Trophoblast cell (in vitro differentiated cells and primary cell): ENCODE measurements around the gene FRAT2.

Source experiments
- DNase-seq, 2 donors: peaks; one replicate each; pipeline ENCODE4 v3.0.0-alpha.2; 2016
- H2AFZ ChIP-seq: 2 replicates; pipeline ENCODE4 v1.6.1; 2013; ENCODE audit warnings: low read length, moderate library complexity, mild to moderate bottlenecking; ENCODE audit not compliant: insufficient read depth, poor library complexity
- H2AK5ac ChIP-seq: 2 replicates; pipeline ENCODE4 v1.6.1; 2013; ENCODE audit warnings: mild to moderate bottlenecking, low read length
- H2BK120ac ChIP-seq: 2 replicates; pipeline ENCODE4 v1.6.1; 2013; ENCODE audit warnings: low read length, mild to moderate bottlenecking, moderate library complexity; ENCODE audit not compliant: insufficient read depth, poor library complexity
- H2BK12ac ChIP-seq: 2 replicates; pipeline ENCODE4 v1.6.1; 2013; ENCODE audit warnings: mild to moderate bottlenecking, low read length, moderate library complexity
- H2BK5ac ChIP-seq: 2 replicates; pipeline ENCODE4 v1.6.1; 2013; ENCODE audit warnings: low read length, low read depth, moderate library complexity, mild to moderate bottlenecking; ENCODE audit not compliant: poor library complexity
- H3K14ac ChIP-seq: 2 replicates; pipeline ENCODE4 v1.6.1; 2013; ENCODE audit warnings: mild to moderate bottlenecking, low read length
- H3K18ac ChIP-seq: 2 replicates; pipeline ENCODE4 v1.6.1; 2013; ENCODE audit warnings: mild to moderate bottlenecking, low read length
- H3K23ac ChIP-seq: 2 replicates; pipeline ENCODE4 v1.6.1; 2013; ENCODE audit warnings: low read length
- H3K27ac ChIP-seq: 2 replicates; pipeline ENCODE4 v1.5.1; 2013; ENCODE audit warnings: low read depth, mild to moderate bottlenecking, inconsistent platforms, low read length, moderate library complexity
- H3K27me3 ChIP-seq: 2 replicates; pipeline ENCODE4 v1.6.1; 2013; ENCODE audit warnings: inconsistent platforms, mild to moderate bottlenecking, low read length, moderate library complexity; ENCODE audit not compliant: insufficient read depth
- H3K36me3 ChIP-seq, 2 experiments: 1 replicate in 1 of 2; 2 replicates in 1 of 2; pipeline ENCODE4 v1.6.1; 2013; ENCODE audit warnings: low read length in 2 of 2, mild to moderate bottlenecking in 2 of 2, moderate library complexity in 1 of 2; ENCODE audit not compliant: insufficient read depth in 2 of 2, control insufficient read depth in 1 of 2
- H3K4ac ChIP-seq: 2 replicates; pipeline ENCODE4 v1.6.1; 2013; ENCODE audit warnings: low read depth, mild to moderate bottlenecking, low read length, moderate library complexity
- H3K4me1 ChIP-seq, 2 experiments: 1 replicate in 1 of 2; 2 replicates in 1 of 2; pipeline ENCODE4 v1.6.1; 2013; ENCODE audit warnings: low read length in 2 of 2, mild to moderate bottlenecking in 2 of 2, moderate library complexity in 1 of 2; ENCODE audit not compliant: insufficient read depth in 2 of 2, control insufficient read depth in 1 of 2
- H3K4me2 ChIP-seq: 2 replicates; pipeline ENCODE4 v1.6.1; 2013; ENCODE audit warnings: inconsistent platforms, mild to moderate bottlenecking, low read length, moderate library complexity
- H3K4me3 ChIP-seq: 2 replicates; pipeline ENCODE4 v1.5.1; 2013; ENCODE audit warnings: mild to moderate bottlenecking, low read depth, low read length, inconsistent platforms
- H3K79me1 ChIP-seq: one replicate; pipeline ENCODE4 v1.6.1; 2013; ENCODE audit warnings: low read length
- H3K79me2 ChIP-seq: 2 replicates; pipeline ENCODE4 v1.6.1; 2013; ENCODE audit warnings: low read length, mild to moderate bottlenecking; ENCODE audit not compliant: control insufficient read depth, insufficient read depth, poor library complexity
- H3K9ac ChIP-seq: 2 replicates; pipeline ENCODE4 v1.6.1; 2013; ENCODE audit warnings: mild to moderate bottlenecking, low read length
- H3K9me3 ChIP-seq: 2 replicates; pipeline ENCODE4 v1.6.1; 2013; ENCODE audit warnings: low read depth, mild to moderate bottlenecking, control low read depth, inconsistent platforms, low read length; ENCODE audit not compliant: insufficient read depth
- H4K12ac ChIP-seq: 2 replicates; pipeline ENCODE4 v1.6.1; 2013; ENCODE audit warnings: low read depth, mild to moderate bottlenecking, low read length, moderate library complexity
- H4K8ac ChIP-seq: 2 replicates; pipeline ENCODE4 v1.6.1; 2013; ENCODE audit warnings: low read depth, mild to moderate bottlenecking, low read length, moderate library complexity
- H4K91ac ChIP-seq: one replicate; pipeline ENCODE4 v1.6.1; 2013; ENCODE audit warnings: low read depth, mild to moderate bottlenecking, low read length, moderate library complexity
- WGBS: extraction: QIAGEN DNeasy Blood & Tissue Kit; methylation state at CpG from one replicate; pipeline ENCODE4 v1.1.7; 2013; ENCODE audit warnings: missing lambda C conversion rate; ENCODE audit not compliant: insufficient read length, insufficient coverage; ENCODE audit errors: extremely low coverage; 5-methylcytosine and 5-hydroxymethylcytosine counted together

The FRAT2 gene

DNA sequence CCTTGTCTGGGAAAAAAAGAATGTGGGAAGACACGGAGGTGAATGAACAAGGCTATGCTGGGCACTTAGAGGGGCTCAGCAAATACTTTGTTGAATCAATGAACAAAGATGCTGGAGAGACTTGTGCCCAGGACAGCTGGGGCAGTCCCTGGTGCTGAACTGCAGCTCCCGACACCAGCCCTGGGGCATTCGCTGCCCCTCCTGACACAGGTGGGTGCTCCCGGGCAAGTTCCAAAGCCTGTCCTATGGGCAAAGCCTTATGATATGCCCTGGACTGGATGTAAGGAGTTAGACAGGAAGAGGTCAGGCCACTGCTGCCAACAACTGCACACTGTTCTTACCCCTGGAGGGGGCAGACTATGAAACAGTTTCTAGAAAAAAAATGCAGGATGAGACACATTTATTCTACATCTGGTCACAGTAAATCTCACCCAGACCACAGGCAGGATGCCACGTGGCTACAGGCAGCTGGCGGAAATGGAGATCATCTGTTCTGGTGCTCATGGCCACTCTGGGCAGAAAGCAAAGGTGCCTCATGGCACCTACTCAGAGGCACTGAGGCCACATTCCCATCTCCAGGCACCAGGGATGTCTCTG, 21.9 kb upstream of the FRAT2 start:
- Histone ChIP-seq H3K9ac (no peak overlapping the region), H3K4me3 (no peak overlapping the region), H3K4ac (no peak overlapping the region), H3K18ac (no peak overlapping the region), H2BK12ac (no peak overlapping the region), H2BK120ac (no peak overlapping the region), H2AFZ (no peak overlapping the region), H4K12ac (no peak overlapping the region), H3K4me2 (no peak overlapping the region), H3K27ac (no peak overlapping the region), H3K79me1 (no peaks in the 10 kb centered on the region), H3K4me1 (no peaks in the 10 kb centered on the region), H3K36me3 (peaks cover 29 to 38% of the 10 kb centered on the region in 2 experiments), H4K91ac (no peak overlapping the region), H3K79me2 (no peaks in the 10 kb centered on the region), H2AK5ac (no peak overlapping the region), H4K8ac (no peak overlapping the region), H3K14ac (no peak overlapping the region), H2BK5ac (no peak overlapping the region), H3K27me3 (no peaks in the 10 kb centered on the region), H3K9me3 (no peaks in the 10 kb centered on the region), H3K23ac (no peak overlapping the region)
- DNase-seq: no peak
- WGBS: no CpG with 5 or more reads among the region's 6 CpGs

- no peak overlapping the region for H3K4ac ChIP-seq
- H2AK5ac ChIP-seq: no peak overlapping the region
- H3K4me3 ChIP-seq: no peak overlapping the region
- H2BK5ac ChIP-seq: no peak overlapping the region
- H3K4me2 ChIP-seq: no peak overlapping the region
- H3K36me3 ChIP-seq: peaks cover 26 to 38% of the 10 kb centered on the region in 2 experiments
- no peak overlapping the region for H3K23ac ChIP-seq
- no peak overlapping the region for H4K91ac ChIP-seq
- H4K8ac ChIP-seq: no peak overlapping the region
- H2BK12ac ChIP-seq: no peak overlapping the region
- H3K9ac ChIP-seq: no peak overlapping the region
- H3K27me3 ChIP-seq: no peaks in the 10 kb centered on the region
- no peak overlapping the region for H3K18ac ChIP-seq
- H3K79me1 ChIP-seq: no peaks in the 10 kb centered on the region
- H3K27ac ChIP-seq: no peak overlapping the region
- no CpG with 5 or more reads among the region's 5 CpGs for WGBS
- no peaks in the 10 kb centered on the region for H3K79me2 ChIP-seq
- H3K9me3 ChIP-seq: no peaks in the 10 kb centered on the region
- H3K4me1 ChIP-seq: no peaks in the 10 kb centered on the region
- no peak overlapping the region for H4K12ac ChIP-seq
- H3K14ac ChIP-seq: no peak overlapping the region
- DNase-seq: peak in 1 of 2 donors; percentile 76
- no peak overlapping the region for H2BK120ac ChIP-seq
- H2AFZ ChIP-seq: no peak overlapping the region
Measured at GRCh38 chr10:97355571-97355975, 21.0 kb upstream of the FRAT2 start.

DNA sequence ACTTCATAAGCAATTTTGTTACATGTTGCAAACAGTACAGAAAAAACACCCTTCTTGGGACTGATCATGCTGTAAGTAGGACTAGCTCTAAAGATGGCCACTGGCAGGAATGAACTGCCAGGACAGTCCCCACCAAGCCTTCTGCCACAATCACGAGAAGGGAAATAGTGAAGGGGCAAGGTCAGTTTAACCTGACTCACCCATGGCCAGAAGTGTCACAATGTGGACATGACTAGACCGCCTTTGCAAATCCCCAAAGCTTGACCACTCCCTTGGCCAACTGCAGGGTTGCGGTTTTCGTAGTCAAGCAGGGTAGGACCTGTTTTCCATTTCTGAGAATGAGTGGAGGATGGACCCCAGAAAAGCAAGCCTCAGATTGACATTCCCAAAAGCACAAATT, 19.4 kb upstream of the FRAT2 start:
- H4K8ac ChIP-seq: no peak overlapping the region
- H3K9ac ChIP-seq: no peak overlapping the region
- H3K79me2 ChIP-seq: no peaks in the 10 kb centered on the region
- no peak overlapping the region for H2AFZ ChIP-seq
- H3K4me3 ChIP-seq: no peak overlapping the region
- no peaks in the 10 kb centered on the region for H3K27me3 ChIP-seq
- peaks cover 0 to 3% of the 10 kb centered on the region in 2 experiments for H3K4me1 ChIP-seq
- no peak overlapping the region for H3K27ac ChIP-seq
- WGBS: no CpG with 5 or more reads among the region's 4 CpGs
- no peak overlapping the region for H3K23ac ChIP-seq
- H3K4me2 ChIP-seq: no peak overlapping the region
- H3K18ac ChIP-seq: no peak overlapping the region
- no peak overlapping the region for H2BK120ac ChIP-seq
- peaks cover 18 to 27% of the 10 kb centered on the region in 2 experiments for H3K36me3 ChIP-seq
- H3K9me3 ChIP-seq: no peaks in the 10 kb centered on the region
- H4K91ac ChIP-seq: no peak overlapping the region
- DNase-seq: peak in 1 of 2 donors; percentile 36
- H2AK5ac ChIP-seq: no peak overlapping the region
- no peak overlapping the region for H4K12ac ChIP-seq
- no peak overlapping the region for H3K14ac ChIP-seq
- H2BK5ac ChIP-seq: no peak overlapping the region
- H2BK12ac ChIP-seq: no peak overlapping the region
- H3K79me1 ChIP-seq: no peaks in the 10 kb centered on the region
- H3K4ac ChIP-seq: no peak overlapping the region

DNA sequence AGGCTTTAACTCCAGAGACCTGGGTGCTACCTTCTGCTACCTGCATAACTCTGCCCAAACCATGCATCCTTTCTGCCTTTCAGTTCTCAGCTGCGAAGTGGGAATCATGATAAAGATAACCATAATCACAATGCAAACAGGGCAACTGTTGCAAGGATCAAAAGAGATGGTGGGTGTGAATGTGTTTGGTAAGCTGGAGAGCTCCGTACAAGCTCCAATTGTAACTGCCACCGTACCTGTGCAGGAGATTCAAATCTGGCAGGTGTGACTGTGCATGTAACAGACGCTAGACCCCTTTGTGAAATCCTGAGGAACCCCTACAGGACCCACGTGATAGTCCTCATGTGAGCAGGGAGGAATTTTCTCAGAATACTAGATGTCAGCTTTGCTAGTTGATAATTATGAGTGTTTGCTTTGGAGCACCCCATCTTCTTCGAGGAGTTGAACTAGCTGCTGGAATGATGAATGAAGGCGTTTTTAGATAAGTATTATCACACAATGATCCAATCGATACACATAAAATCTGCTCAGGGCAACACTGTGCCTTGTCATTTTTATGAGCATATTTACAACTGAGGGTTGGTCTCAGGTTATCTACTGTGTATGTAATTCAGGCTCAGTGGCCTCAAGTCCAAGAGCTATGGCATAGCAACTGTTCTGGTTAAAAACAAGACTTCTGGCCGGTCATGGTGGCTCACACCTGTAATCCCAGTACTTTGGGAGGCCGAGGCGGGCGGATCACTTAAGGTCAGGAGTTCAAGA, 15.4 kb upstream of the FRAT2 start:
- Histone ChIP-seq H3K9me3 (no peaks in the 10 kb centered on the region), H4K12ac (no peak overlapping the region), H3K4me1 (peaks cover 0 to 3% of the 10 kb centered on the region in 2 experiments), H3K9ac (no peak overlapping the region), H3K79me1 (no peaks in the 10 kb centered on the region), H3K4me2 (no peak overlapping the region), H3K23ac (no peak overlapping the region), H3K27me3 (no peaks in the 10 kb centered on the region), H3K36me3 (peaks cover 0 to 6% of the 10 kb centered on the region in 2 experiments), H3K4me3 (no peak overlapping the region), H3K79me2 (no peaks in the 10 kb centered on the region), H4K8ac (no peak overlapping the region), H3K18ac (no peak overlapping the region), H3K14ac (no peak overlapping the region), H4K91ac (no peak overlapping the region), H2BK12ac (no peak overlapping the region), H3K27ac (no peak overlapping the region), H2AFZ (no peak overlapping the region), H2BK5ac (no peak overlapping the region), H2AK5ac (no peak overlapping the region), H3K4ac (no peak overlapping the region), H2BK120ac (no peak overlapping the region)
- no peak for DNase-seq
- WGBS: no CpG with 5 or more reads among the region's 12 CpGs
